Neural cell (in vitro differentiated cells): ENCODE results near the gene TBL1XR1. TPM values are rescaled to one million over a fixed set of nuclear protein-coding genes. Genes with fewer than 3 reads are reported as not detected.

Experiments used
- H2AFZ ChIP-seq: fragments of 200-600, 300-800 bp; sonication (generic), shearing (Covaris generic); 2 replicates; pipeline ENCODE4 v1.6.0; 2014; ENCODE audit warnings: low read depth, mild to moderate bottlenecking, antibody characterized with exemption, low read length, moderate library complexity
- H3F3A ChIP-seq: fragments of 200-600 bp; shearing (Covaris generic); 2 replicates; pipeline ENCODE4 v1.6.1; 2016; ENCODE audit warnings: mild to moderate bottlenecking, moderate library complexity, mixed read lengths, antibody characterized with exemption, low read length; ENCODE audit not compliant: insufficient read depth, poor library complexity, severe bottlenecking
- H3K27ac ChIP-seq: fragments of 200-600, 300-800 bp; sonication (generic), shearing (Covaris generic); 2 replicates; pipeline ENCODE4 v1.5.1; 2014; ENCODE audit warnings: mild to moderate bottlenecking, low read length, moderate library complexity
- H3K27me3 ChIP-seq: fragments of 300-800, 200-600 bp; sonication (generic), shearing (Covaris generic); 2 replicates; pipeline ENCODE4 v1.6.0; 2014; ENCODE audit warnings: mild to moderate bottlenecking, low read depth, low read length, moderate library complexity; ENCODE audit not compliant: insufficient read depth
- H3K36me3 ChIP-seq: fragments of 300-800, 200-600 bp; sonication (generic), shearing (Covaris generic); 2 replicates; pipeline ENCODE4 v1.5.1; 2014; ENCODE audit warnings: mild to moderate bottlenecking, antibody characterized with exemption, low read length, moderate library complexity; ENCODE audit not compliant: insufficient read depth
- H3K4me2 ChIP-seq: fragments of 300-800, 200-600 bp; sonication (generic), shearing (Covaris generic); 2 replicates; pipeline ENCODE4 v1.6.0; 2014; ENCODE audit warnings: mild to moderate bottlenecking, low read length
- H3K4me3 ChIP-seq: fragments of 300-800, 200-600 bp; sonication (generic), shearing (Covaris generic); 2 replicates; pipeline ENCODE4 v1.5.1; 2014; ENCODE audit warnings: mild to moderate bottlenecking, low read length, moderate library complexity
- H3K79me2 ChIP-seq: fragments of 200-600 bp; shearing (Covaris generic); replicated peaks from 2 replicates; pipeline ENCODE4 v1.6.0; 2014; ENCODE audit warnings: mild to moderate bottlenecking, low read length, moderate library complexity; ENCODE audit not compliant: insufficient read depth
- H3K9ac ChIP-seq: fragments of 300-800, 200-600 bp; sonication (generic), shearing (Covaris generic); 2 replicates; pipeline ENCODE4 v1.6.1; 2016; ENCODE audit warnings: mild to moderate bottlenecking, low read length, mixed read lengths
- H3K9me2 ChIP-seq: fragments of 200-600 bp; shearing (Covaris generic); 2 replicates; pipeline ENCODE4 v1.6.1; 2016; ENCODE audit warnings: mild to moderate bottlenecking, low read length, mixed read lengths; ENCODE audit not compliant: insufficient read depth
- H3K9me3 ChIP-seq: fragments of 200-600, 300-800 bp; sonication (generic), shearing (Covaris generic); 2 replicates; pipeline ENCODE4 v1.6.1; 2016; ENCODE audit warnings: mild to moderate bottlenecking, mixed run types, low read length, moderate library complexity, mixed read lengths
- H4K20me1 ChIP-seq: fragments of 200-600 bp; shearing (Covaris generic); 2 replicates; pipeline ENCODE4 v1.6.1; 2016; ENCODE audit warnings: mild to moderate bottlenecking, mixed run types; ENCODE audit not compliant: insufficient read depth
- CTCF ChIP-seq: fragments of 450-650 bp; IDR thresholded peaks from 2 replicates; pipeline ENCODE4 v1.5.1; 2014; ENCODE audit warnings: antibody characterized with exemption, mild to moderate bottlenecking, moderate library complexity; ENCODE audit not compliant: poor library complexity, severe bottlenecking
- EP300 ChIP-seq: fragments of 450-650 bp; conservative IDR thresholded peaks from 2 replicates; pipeline ENCODE4 v1.6.1; 2014; ENCODE audit warnings: antibody characterized with exemption, mild to moderate bottlenecking, moderate library complexity; ENCODE audit not compliant: poor library complexity, severe bottlenecking
- EZH2 ChIP-seq: fragments of 200-600, 300-800 bp; shearing (Covaris generic), sonication (generic); IDR thresholded peaks from 2 replicates; pipeline ENCODE4 v1.6.1; 2014; ENCODE audit warnings: antibody characterized with exemption, low read length, borderline replicate concordance, mild to moderate bottlenecking; ENCODE audit not compliant: insufficient read depth, poor library complexity, severe bottlenecking
- MXI1 ChIP-seq: fragments of 450-650 bp; conservative IDR thresholded peaks from 2 replicates; pipeline ENCODE4 v1.6.1; 2014; ENCODE audit warnings: antibody characterized with exemption, mild to moderate bottlenecking; ENCODE audit not compliant: poor library complexity, severe bottlenecking
- POLR2AphosphoS5 ChIP-seq: IDR thresholded peaks from 2 replicates; pipeline ENCODE4 v1.6.1; 2012
- RAD21 ChIP-seq: fragments of 450-650 bp; conservative IDR thresholded peaks from 2 replicates; pipeline ENCODE4 v1.6.1; 2014; ENCODE audit warnings: antibody characterized with exemption, mild to moderate bottlenecking, moderate library complexity
- REST ChIP-seq: IDR thresholded peaks from 2 replicates; pipeline ENCODE4 v1.6.1; 2012; ENCODE audit warnings: borderline replicate concordance
- SMC3 ChIP-seq: fragments of 450-650 bp; conservative IDR thresholded peaks from 2 replicates; pipeline ENCODE4 v1.6.1; 2014; ENCODE audit warnings: antibody characterized with exemption, mild to moderate bottlenecking, moderate library complexity; ENCODE audit not compliant: poor library complexity
- TAF1 ChIP-seq: IDR thresholded peaks from 2 replicates; pipeline ENCODE4 v1.6.1; 2012; ENCODE audit warnings: low read depth
- polyA plus RNA-seq: library from polyadenylated mRNA; depleted of rRNA; stranded (reverse); fragments of >200 nt; gene quantifications from 2 replicates; pipeline ENCODE4 v1.2.3, GENCODE V29; 2014

TBL1XR1 gene
- polyA plus RNA-seq, 1 donor from 2014 or later, result 96.3 TPM

GRCh38 chr3:177137774-177138705 lies 59.2 kb downstream of the TBL1XR1 start:
- Histone ChIP-seq H3K9me3 (no peaks in the 10 kb centered on the region), H3K36me3 (no peaks in the 10 kb centered on the region)

More at GRCh38 chr3:177137774-177138705, 59.2 kb downstream of the TBL1XR1 start:
- no peak for TF ChIP-seq POLR2AphosphoS5
- TF ChIP-seq EP300, result no peak
- no peak for TF ChIP-seq TAF1
- TF ChIP-seq SMC3, result no peak
- TF ChIP-seq REST, result no peak
- no peak for TF ChIP-seq EZH2
- TF ChIP-seq CTCF, result no peak
- TF ChIP-seq MXI1, result no peak
- TF ChIP-seq RAD21, result no peak
- Histone ChIP-seq H3K27me3 (no peaks in the 10 kb centered on the region), H2AFZ (no peak overlapping the region), H3K4me3 (no peak overlapping the region), H3K9me2 (no peaks in the 10 kb centered on the region), H3K4me2 (no peak overlapping the region), H3F3A (no peaks in the 10 kb centered on the region), H3K27ac (no peak overlapping the region), H3K9ac (no peak overlapping the region), H3K79me2 (peaks cover 88% of the 10 kb centered on the region), H4K20me1 (no peaks in the 10 kb centered on the region)
